NCI-H1105 (cell line): ENCODE data around the gene MAN1B1.
A peak's percentile ranks its signal among the peaks of the same experiment; 100 is the strongest.
"Not testable (repeated sequence)": the region's sequence is repeated elsewhere in the genome, so short reads cannot be mapped to it uniquely, and the experiment has no call there.

Experiments used
- DNase-seq: peaks from one replicate; lab custom pipeline; 2025; lab: John Stamatoyannopoulos, UW

MAN1B1 gene

GRCh38 chr9:137052998-137053943 lies 33.5 kb upstream of the MAN1B1 start:
- no peak for DNase-seq

DNA sequence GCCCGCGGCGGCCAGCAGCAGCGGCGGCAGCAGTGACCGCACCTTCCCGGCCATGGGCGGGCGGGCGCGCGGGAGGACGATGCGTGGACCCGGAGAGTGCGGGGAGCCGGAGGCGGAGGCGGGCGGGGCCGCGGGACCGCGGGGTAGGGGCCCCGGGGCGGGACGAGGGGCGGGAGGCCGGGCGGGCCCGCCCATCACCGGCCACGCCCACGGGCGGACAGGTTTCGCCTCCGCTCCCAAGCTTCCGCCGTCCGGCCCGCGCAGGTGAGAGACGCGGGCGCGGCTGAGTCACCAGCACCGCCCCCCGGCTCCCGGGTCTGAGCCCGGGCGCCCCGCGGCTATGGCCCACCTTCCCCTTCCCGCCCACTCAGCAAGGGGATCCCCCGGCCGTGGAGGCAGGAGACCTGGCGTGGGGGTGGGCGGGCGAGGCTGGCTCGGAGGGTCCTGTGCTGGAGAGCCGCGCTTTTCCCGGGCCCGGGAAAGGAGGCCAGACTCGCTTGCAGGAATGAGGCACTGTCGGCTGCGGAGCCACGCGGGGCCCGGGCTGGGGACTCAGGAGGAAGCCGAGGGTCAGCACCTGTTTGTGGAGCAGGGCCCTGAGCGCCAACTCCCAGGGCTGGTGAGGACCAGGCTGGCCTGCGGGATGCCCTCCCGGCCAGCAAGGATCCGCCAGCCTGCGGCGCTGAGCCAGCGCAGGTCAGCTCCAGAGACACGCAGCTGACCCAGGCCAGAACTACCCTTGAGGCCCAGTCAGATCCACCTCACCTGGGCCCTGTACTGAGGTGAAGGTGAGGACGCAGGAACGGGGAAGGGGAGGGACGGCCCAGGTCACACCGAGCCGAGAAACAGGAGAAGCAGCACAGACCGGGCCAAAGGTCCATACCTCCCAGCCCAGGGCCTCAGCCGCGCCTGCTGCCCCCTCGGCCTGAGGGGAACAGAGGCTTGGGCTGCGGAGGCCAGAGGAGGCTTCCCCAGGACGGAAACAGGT lies 32.5 kb upstream of the MAN1B1 start, which contains the start of gene ENTPD2:
TSS of gene ENTPD2 (minus strand) at position 118 of the 988 bp plus-strand sequence. CDS start at position 54, 64 bp downstream.
- DNase-seq: peak; percentile 36

DNA sequence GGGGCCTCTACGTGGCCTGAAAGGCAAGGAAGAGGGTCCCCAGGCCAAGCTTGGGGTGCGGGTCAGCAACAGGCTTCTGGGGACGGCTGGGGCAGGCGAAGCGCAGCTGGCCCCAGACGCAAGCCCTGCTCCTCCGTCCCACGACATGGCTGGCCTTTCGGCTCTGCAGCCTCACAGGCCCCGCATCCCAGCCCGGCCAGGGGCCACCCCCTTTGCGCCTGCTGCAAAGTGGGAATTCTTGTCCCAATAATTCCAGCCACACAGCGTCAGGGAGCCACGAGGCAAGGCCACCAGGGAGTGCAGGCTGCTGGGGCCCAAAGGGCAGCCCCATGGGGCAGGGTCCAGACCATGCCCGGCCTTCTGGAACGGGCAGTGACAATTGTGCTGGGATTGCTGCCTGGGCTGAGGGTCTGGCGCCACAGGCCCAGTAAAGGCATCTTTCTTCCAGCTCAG lies 31.8 kb upstream of the MAN1B1 start:
- no peak for DNase-seq

- DNase-seq: no peak
Measured at GRCh38 chr9:137055385-137056364, 31.1 kb upstream of the MAN1B1 start.

DNA sequence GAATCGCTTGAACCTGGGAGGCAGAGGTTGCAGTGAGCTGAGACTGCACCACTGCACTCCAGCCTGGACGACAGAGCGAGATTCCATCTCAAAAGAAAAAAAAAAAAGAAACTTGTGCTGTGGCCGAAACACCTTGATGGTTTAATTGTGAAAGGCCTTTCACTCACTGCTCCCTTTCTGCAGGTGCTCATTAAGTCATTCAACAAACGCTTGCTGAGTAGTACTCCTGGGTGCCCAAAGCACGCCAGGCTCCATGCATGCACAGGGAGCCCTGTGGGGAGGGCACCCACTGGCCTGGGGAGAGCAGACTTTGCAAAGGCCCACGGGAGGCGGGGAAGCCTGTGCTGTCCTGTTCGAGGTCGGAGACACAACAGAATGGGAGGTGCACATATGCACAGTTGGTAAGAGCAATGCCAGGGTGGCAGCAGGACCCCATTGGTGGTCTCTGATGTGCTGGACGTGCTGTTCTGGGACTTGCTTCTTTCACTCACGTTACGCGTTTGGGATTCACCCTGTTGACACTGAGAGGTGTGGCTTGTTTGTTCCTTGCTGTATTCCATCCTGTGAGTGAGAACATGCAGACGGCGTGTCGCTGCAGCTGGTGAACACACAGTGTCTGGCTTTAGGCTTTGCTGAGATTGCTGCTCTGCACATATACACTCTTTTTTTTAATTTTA lies 29.9 kb upstream of the MAN1B1 start:
- no peak for DNase-seq

- DNase-seq: no peak
Measured at GRCh38 chr9:137057545-137057944, 29.2 kb upstream of the MAN1B1 start.

DNA sequence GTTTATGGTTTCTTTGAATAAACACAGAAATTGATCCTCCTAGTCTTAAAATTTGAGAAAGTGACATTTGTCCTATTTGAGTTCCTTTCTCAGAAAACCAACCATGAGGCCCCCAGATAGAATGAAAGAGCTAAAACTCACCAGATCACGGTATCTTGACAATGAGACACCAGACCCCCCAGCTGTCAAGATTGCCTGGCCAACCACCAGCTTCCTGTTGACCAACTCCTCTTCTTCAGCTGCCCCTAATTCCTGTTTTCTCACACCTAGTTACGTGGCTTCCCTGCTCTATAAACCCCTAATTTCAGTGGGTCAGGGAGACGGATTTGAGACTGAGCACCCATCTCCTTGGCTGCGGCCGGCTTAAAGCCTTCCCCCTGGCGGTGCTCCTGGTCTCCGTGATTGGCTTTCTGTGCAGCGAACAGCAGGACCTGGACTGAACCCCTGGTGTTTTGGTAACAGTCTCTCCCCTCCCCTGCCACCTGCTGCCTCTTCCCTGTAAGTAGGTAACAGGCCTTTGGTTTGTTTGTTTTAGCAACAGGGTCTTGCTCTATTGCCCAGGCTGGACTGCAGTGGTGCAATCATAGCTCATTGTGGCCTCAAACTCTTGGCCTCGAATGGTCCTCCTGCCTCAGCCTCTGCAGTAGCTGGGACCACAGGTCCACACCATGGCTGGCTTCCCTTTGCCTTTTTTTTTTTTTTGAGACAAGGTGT lies 28.1 kb upstream of the MAN1B1 start:
- no peak for DNase-seq

DNA sequence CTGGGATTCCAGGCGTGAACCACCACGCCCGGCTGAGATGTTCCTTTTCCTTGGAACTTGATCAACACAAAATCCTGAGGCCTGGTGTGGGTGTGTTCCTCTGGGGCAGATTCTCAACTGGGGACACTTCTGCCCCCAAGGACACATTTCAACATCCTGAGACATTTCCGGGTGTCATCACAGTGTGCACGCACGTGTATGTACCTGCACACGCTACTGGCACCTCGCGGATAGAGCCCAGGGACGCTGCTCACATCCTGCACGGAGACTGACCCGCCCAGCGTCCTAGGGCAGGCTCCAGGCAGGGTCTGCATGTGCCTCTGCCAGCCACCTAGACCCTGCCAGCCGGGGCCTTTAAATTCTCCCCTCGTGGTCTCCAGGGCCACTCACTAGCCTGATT lies 24.4 kb upstream of the MAN1B1 start:
- no peak for DNase-seq

- not testable (repeated sequence) for DNase-seq
Measured at GRCh38 chr9:137062798-137063197, 24.0 kb upstream of the MAN1B1 start.

DNA sequence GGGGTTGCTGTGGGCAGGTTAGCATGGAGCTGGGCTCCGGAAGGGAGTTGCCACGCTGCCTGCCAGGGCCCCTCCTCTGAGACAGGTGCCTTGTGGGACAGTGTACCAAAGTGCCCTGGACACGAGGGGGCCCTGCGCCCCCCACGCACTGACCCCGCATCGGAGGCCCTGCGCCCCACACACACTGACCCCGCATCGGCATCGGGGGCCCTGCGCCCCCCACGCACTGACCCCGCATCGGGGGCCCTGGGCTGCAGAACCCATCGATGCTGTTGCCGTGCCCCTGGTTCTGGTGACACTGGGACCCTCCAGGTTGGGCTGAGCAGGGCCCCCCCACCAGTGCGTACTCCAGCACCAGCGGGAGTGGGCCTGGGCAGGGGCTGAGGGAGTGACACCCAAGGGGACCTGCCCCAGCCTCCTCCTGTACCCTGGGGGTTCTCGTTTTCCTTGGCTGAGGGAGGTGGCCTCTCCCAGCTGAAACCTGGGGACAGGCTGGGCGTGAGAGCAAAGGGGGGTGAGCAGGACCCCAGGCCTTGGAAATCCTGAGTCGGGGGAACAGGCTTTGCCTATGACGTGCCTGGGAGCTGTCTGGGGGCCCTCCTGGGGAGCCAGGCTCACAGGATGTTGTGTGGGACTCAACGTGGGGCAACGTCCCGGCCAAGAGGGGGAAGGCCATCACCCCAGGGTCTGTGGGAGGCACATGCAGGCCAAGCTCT lies 23.3 kb upstream of the MAN1B1 start:
- DNase-seq: no peak

DNA sequence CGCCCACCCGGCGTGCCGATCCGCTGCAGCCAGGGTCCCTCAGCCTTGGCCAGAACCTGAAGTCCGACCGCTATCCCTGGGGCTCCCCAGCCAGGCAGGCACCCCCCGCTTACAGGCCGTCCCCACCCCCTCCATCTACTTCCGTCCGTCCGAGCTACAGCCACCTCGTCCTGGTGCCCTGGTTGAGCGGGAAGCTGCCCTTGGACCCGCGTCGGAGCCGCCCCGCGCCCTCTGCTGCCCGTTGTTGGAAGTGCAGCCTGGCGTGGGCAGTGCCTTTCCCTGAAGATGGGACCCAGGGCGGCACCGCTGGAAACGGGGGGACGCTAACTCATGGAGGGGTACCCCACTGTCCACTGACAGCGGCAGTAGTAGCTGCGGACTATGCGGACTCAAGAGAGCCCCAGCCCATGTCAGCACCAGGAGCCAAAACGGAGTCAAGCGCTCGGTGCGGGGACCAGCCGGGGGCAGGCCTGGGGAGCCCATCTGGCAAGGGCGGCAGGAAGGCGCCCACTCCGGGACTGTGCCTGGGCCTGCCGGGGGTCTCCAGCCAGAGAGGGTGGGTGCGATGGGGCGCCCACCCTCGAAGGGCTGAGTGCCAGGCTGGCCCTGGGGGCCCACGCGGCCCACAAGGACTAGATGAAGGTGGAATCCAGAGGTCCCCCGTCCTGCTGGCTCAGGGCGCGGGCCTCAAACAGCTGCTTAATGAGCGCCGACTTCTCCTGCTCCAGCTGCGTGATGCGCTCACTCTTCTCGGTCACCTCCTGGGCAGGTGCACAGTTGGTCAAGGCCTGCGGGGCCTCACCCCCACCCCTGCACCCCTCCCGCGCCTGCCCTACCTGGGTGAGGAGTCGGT lies 22.5 kb upstream of the MAN1B1 start:
- no peak for DNase-seq

DNA sequence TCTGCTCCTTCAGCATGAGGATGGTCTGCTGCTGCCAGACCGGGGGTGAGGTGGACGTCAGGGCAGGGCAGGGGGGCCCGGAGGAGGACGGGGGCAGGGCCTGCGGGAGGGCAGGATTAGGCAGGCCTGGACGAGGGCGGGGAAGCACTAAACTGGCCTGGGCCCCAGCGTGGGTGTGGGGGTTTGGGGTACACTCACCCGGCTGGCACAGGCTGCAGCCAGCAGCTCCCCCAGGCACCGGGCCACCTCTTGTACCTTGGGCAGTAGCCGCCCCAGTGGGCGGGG lies 22.0 kb upstream of the MAN1B1 start:
- DNase-seq: no peak

- DNase-seq: no peak
Measured at GRCh38 chr9:137065336-137065967, 21.3 kb upstream of the MAN1B1 start.

GRCh38 chr9:137066096-137066861 lies 20.5 kb upstream of the MAN1B1 start:
- DNase-seq: no peak

GRCh38 chr9:137067860-137068538 lies 18.8 kb upstream of the MAN1B1 start:
- DNase-seq: peak; percentile 55
